Choroid plexus epithelial cell (primary cell): Measurements from ENCODE around the gene STK33.

Experiments
- DNase-seq: peaks from one replicate; pipeline ENCODE4 v3.0.0-alpha.2; 2010; ENCODE audit warnings: low read depth
- H3K4me3 ChIP-seq: 2 replicates; pipeline ENCODE4 v1.5.1; 2011; ENCODE audit warnings: low read depth, mild to moderate bottlenecking, control low read depth, low read length, moderate library complexity
- CTCF ChIP-seq: conservative IDR thresholded peaks from 2 replicates; pipeline ENCODE4 v1.5.1; 2011; ENCODE audit warnings: low read depth, mild to moderate bottlenecking, control low read depth, inconsistent platforms, low read length, moderate library complexity

The STK33 gene

GRCh38 chr11:8604078-8604723, 10.2 kb upstream of the STK33 start:
- peak; percentile 87 for TF ChIP-seq CTCF
- peak; percentile 100 for DNase-seq

GRCh38 chr11:8603696-8604077, 9.7 kb upstream of the STK33 start:
- TF ChIP-seq CTCF, result no peak
- no peak for DNase-seq
- no peak overlapping the region for H3K4me3 ChIP-seq

More at GRCh38 chr11:8604078-8604723, 10.2 kb upstream of the STK33 start:
- H3K4me3 ChIP-seq, result no peak overlapping the region

GRCh38 chr11:8601376-8602133, 7.5 kb upstream of the STK33 start:
- no peak for TF ChIP-seq CTCF
- H3K4me3 ChIP-seq, result no peak overlapping the region
- no peak for DNase-seq

GRCh38 chr11:8598506-8598905, 4.5 kb upstream of the STK33 start:
- no peak for TF ChIP-seq CTCF
- H3K4me3 ChIP-seq, result no peak overlapping the region
- DNase-seq, result no peak

- no peak for TF ChIP-seq CTCF
- no peak overlapping the region for H3K4me3 ChIP-seq
- DNase-seq, result peak; percentile 90
Measured at GRCh38 chr11:8597182-8597581, 3.2 kb upstream of the STK33 start.

- H3K4me3 ChIP-seq, result no peak overlapping the region
- no peak for DNase-seq
- no peak for TF ChIP-seq CTCF
Measured at GRCh38 chr11:8596504-8597046, 2.5 kb upstream of the STK33 start.
